C4-2B (cell line): ENCODE results near the gene SFXN5.

Experiments used
- H3K27ac ChIP-seq: fragments of 450-650 bp; 2 replicates; pipeline ENCODE4 v1.5.1; 2017
- CTCF ChIP-seq: fragments of 450-650 bp; conservative IDR thresholded peaks from 2 replicates; pipeline ENCODE4 v1.5.1; 2017; ENCODE audit warnings: mild to moderate bottlenecking
- ZFX ChIP-seq: fragments of 450-650 bp; IDR thresholded peaks from 2 replicates; pipeline ENCODE4 v1.6.1; 2017

The SFXN5 gene

DNA sequence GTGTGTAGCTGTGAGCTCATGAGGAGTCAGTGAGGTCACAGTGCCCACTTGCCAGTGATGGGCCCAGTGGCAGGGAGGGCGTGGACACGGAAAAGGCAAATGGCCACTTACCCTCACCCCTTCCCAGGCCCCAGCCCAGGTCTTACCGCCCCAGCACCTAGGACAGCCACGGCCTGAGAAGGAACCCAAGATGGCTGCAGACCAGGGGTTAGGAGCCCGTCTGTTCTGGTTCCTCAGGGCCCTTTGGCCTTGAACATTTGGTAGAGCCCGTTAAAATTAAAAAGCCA is 80.1 kb downstream of the SFXN5 start:
- no peak overlapping the region for H3K27ac ChIP-seq

GRCh38 chr2:72990695-72991438 is 80.6 kb downstream of the SFXN5 start:
- TF ChIP-seq ZFX: no peak
- TF ChIP-seq CTCF: no peak
- H3K27ac ChIP-seq: no peak overlapping the region

More for the DNA sequence above, 80.1 kb downstream of the SFXN5 start:
- TF ChIP-seq CTCF (no peak), ZFX (no peak)

GRCh38 chr2:72989770-72990556 is 81.5 kb downstream of the SFXN5 start:
- no peak for TF ChIP-seq CTCF
- TF ChIP-seq ZFX: no peak
- no peak overlapping the region for H3K27ac ChIP-seq

- TF ChIP-seq CTCF (no peak), ZFX (no peak)
- H3K27ac ChIP-seq: no peak overlapping the region
These were observed 82.7 kb downstream of the SFXN5 start for GRCh38 chr2:72988726-72989273.

DNA sequence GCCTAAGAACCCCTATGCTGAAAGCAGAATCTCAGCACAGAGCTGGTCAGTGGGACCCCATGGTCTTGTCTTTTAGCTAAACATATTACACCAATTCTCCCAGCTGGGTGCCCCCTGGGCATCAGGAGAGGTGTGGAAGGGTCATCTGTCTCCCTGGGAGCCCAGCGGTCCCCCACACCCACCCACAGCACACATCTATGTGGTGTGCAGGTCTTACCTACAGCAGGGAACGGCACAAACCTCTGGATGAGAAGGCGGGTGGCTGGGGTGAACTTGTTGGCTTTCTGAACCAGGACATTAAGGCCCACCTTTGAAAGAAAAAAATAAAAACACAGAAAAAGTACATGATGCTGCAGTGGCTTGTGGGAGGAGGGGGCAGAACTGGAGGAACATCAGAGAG is 83.5 kb downstream of the SFXN5 start:
- TF ChIP-seq ZFX: no peak
- no peak for TF ChIP-seq CTCF
- H3K27ac ChIP-seq: no peak overlapping the region

GRCh38 chr2:72985891-72986683 is 85.4 kb downstream of the SFXN5 start:
- TF ChIP-seq ZFX (no peak), CTCF (no peak)

DNA sequence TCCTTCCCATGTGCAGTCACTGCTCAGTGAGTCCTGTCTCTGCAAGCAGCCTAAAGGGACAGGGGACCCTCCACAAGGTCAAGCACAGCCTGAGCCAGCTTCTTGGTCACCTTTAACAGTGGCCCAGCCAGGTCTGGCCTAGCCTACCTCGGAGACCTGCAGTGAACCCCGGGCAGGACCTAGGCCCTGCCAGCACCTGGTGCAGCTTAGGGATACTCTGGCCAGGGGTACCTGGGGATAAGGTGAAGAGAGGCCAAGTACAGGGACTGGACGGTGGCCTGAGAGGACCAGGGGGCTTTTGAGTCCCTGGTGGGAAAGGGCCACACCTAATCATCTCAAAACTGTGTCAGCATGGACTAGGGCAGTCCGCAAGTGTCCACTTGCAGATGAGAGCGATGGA is 86.4 kb downstream of the SFXN5 start:
- no peak for TF ChIP-seq ZFX
- no peak for TF ChIP-seq CTCF

More at GRCh38 chr2:72985891-72986683, 85.4 kb downstream of the SFXN5 start:
- H3K27ac ChIP-seq: no peak overlapping the region

More for the DNA sequence above, 86.4 kb downstream of the SFXN5 start:
- H3K27ac ChIP-seq: no peak overlapping the region
